GM10248 (cell line): Measurements from ENCODE around the gene CAMKK2.

ENCODE experiments used
- CTCF ChIA-PET: fragments of 300-600 bp; sonication (Branson Sonifier 250); formaldehyde crosslinking; extraction: SDS; loops from one replicate; lab custom pipeline; 2021; ENCODE audit warnings: antibody characterized with exemption; lab: Yijun Ruan, JAX
- POLR2A ChIA-PET: fragments of 350-650 bp; sonication (Branson Sonifier 250); formaldehyde crosslinking; extraction: SDS; loops from one replicate; lab custom pipeline; 2020; ENCODE audit warnings: antibody characterized with exemption; lab: Yijun Ruan, JAX
- DNase-seq: peaks from one replicate; pipeline ENCODE4 v3.0.0; 2012; ENCODE audit errors: extremely low spot score
- CTCF ChIP-seq: IDR thresholded peaks from 2 replicates; pipeline ENCODE4 v1.5.1; 2012; ENCODE audit warnings: mild to moderate bottlenecking, low read depth; ENCODE audit errors: extremely low read depth, missing control alignments, control extremely low read depth

CAMKK2 gene

GRCh38 chr12:121333747-121334146 lies 37.2 kb upstream of the CAMKK2 start:
- no peak for TF ChIP-seq CTCF
- no peak for DNase-seq
- ChIA-PET POLR2A (no interaction called here), CTCF (interaction anchor here (0.8 to 6.9 kb wide), 17 partner anchors 9 to 346 kb away, joined by 3 to 107 read pairs (median 4); partner anchors contain the start of genes ANAPC5 and RNF34)

- POLR2A ChIA-PET = no interaction called here
- DNase-seq = no peak
- no peak for TF ChIP-seq CTCF
- CTCF ChIA-PET = interaction anchor here (0.9 to 2.7 kb wide), 3 partner anchors 9 to 111 kb away, joined by 3 to 15 read pairs (median 6); no protein-coding TSS in a partner anchor
Measured at GRCh38 chr12:121331248-121331647, 34.7 kb upstream of the CAMKK2 start.

DNA sequence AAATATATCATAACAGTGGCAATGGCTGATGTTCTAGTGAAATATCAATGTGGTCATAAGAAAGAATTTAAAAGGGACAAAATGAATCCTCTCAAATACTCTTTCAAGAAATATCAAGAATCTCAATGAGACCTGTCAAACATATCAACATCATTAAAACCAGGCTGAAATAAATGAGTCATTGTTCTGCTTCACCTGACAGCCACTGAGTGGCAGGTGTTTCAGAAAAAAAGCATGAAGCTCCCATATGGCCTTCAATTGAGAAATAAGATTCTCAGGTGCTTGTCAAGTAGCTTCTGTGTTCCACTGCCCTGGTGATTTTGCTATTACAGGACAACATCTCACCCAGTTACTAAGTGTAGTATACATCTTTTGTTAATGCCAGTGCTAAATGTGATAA lies 34.2 kb upstream of the CAMKK2 start:
- POLR2A ChIA-PET = no interaction called here
- CTCF ChIA-PET = interaction anchor here (1.0 to 2.7 kb wide), 3 partner anchors 8 to 112 kb away, joined by 3 to 15 read pairs (median 6); no protein-coding TSS in a partner anchor
- no peak for DNase-seq
- no peak for TF ChIP-seq CTCF

DNA sequence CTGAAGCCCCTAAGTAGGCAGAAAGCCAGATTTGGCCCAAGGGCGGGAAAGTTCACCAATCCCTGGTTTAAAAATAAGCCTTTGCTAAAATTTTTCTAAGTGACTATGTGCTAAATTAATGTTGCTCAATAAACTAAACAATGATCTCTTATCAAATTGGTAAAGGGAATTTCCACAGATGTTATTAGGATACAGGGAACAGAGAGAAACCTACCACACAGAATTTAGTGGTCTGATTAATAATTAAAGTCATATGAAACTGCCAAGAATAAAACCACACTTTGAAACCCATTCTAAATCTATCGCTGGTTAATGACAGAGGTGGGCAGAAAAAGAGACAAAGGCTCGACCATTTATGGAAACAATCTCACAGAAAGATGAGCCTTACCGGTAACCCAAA lies 33.7 kb upstream of the CAMKK2 start:
- TF ChIP-seq CTCF = no peak
- ChIA-PET POLR2A (no interaction called here), CTCF (interaction anchor here (1.0 to 2.7 kb wide), 2 partner anchors 8 to 112 kb away, joined by 3 to 15 read pairs; no protein-coding TSS in a partner anchor)
- DNase-seq = no peak

- POLR2A ChIA-PET = no interaction called here
- CTCF ChIA-PET = interaction anchor here (0.8 to 1.3 kb wide), 5 partner anchors 33 to 353 kb away, joined by 3 to 5 read pairs (median 3); no protein-coding TSS in a partner anchor
- no peak for TF ChIP-seq CTCF
- DNase-seq = no peak
Measured at GRCh38 chr12:121328620-121329019, 32.1 kb upstream of the CAMKK2 start.

DNA sequence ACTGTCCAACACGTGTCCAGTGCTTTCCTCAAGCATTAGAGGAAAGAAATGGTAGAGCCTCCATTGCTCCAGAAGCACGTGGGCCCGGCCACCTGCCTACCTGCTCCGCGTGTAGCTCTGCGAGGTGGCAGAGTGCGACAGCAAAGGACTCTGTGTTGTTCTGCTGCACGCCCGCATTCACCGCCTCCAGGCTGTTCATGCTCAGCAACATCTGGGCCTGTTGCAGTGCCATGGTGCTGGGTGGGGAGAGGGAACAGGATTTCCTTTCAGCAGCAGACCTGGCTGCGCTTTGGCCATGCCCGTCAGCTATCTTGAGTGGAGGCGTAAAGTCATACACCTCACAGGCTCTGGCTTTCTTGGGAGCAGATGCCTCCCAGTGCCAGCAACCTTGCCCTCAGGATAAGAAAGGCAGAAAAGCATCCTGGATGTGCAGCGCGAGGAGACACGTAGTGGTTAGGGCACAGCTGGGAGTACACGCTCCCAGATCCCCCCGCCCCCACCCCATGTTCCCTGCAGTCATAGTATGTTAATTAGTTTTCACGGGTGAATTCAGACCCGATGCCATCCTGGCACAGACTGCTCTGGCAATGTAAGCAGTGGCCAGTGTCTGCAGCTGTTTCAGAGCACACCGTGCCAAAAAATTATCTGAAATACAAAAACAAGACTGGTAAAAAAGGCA lies 30.6 kb upstream of the CAMKK2 start:
- DNase-seq = no peak
- no peak for TF ChIP-seq CTCF
- ChIA-PET POLR2A (no interaction called here), CTCF (interaction anchor here (1.0 to 1.2 kb wide), 2 partner anchors 27 to 31 kb away, joined by 3 read pairs; no protein-coding TSS in a partner anchor)
